H1 (cell line): ENCODE measurements around the gene MSANTD2. TPM values are rescaled to one million over a fixed set of nuclear protein-coding genes. Genes with fewer than 3 reads are reported as not detected.

Source experiments
- ASH2L ChIP-seq: fragments of 200-600, 300-600 bp; sonication (generic); IDR thresholded peaks from one replicate; pipeline ENCODE4 v1.7.1; 2017; ENCODE audit warnings: low read length
- ATF2 ChIP-seq: IDR thresholded peaks from 2 replicates; pipeline ENCODE4 v1.6.1; 2012; ENCODE audit warnings: low read length, inconsistent platforms
- CHD7 ChIP-seq: fragments of 300-600 bp; sonication (generic); IDR thresholded peaks from 2 replicates; pipeline ENCODE4 v1.7.1; 2012; ENCODE audit warnings: low read length, moderate library complexity, mild to moderate bottlenecking, inconsistent platforms; ENCODE audit not compliant: insufficient replicate concordance
- HDAC6 ChIP-seq: IDR thresholded peaks from one replicate; pipeline ENCODE4 v1.7.1; 2012; ENCODE audit warnings: low read depth, mild to moderate bottlenecking, inconsistent platforms, low read length, moderate library complexity
- JUN ChIP-seq: IDR thresholded peaks from 2 replicates; pipeline ENCODE4 v1.6.1; 2011; ENCODE audit warnings: low read depth, mild to moderate bottlenecking, improper control_type of control experiment, low read length
- POU5F1 ChIP-seq: IDR thresholded peaks from 2 replicates; pipeline ENCODE4 v1.6.1; 2011; ENCODE audit warnings: low read depth, mild to moderate bottlenecking, low read length, moderate library complexity
- SIX5 ChIP-seq: IDR thresholded peaks from 2 replicates; pipeline ENCODE4 v1.6.1; 2011; ENCODE audit warnings: mild to moderate bottlenecking, low read depth, low read length
- TAF1 ChIP-seq: IDR thresholded peaks from 2 replicates; pipeline ENCODE4 v1.6.1; 2011; ENCODE audit warnings: mild to moderate bottlenecking, low read depth, low read length
- polyA plus RNA-seq, 7 experiments: library from polyadenylated mRNA; depleted of rRNA in 3 of 7; stranded (reverse) in 5 of 7; unstranded in 2 of 7; fragments of >200 nt in 5 of 7; fragments of 200-250 nt in 2 of 7; gene quantifications; 1 replicate in 5 of 7; 2 replicates in 1 of 7; 4 replicates in 1 of 7; pipeline versions ENCODE4 v1.2.1 to v1.2.3, GENCODE V29; 2011 to 2013; ENCODE audit warnings: missing spikeins in 2 of 7, mixed read lengths in 2 of 7
- total RNA-seq: library from RNA; stranded (reverse); fragmentation: NEBNext Ultra II Directional; extraction: Animal tissue kit (Norgen Biotek cat#: 25700); gene quantifications from 2 replicates; pipeline ENCODE4 v1.2.1, GENCODE V29; 2021

The MSANTD2 gene
- total and polyA plus RNA-seq, 2 of the 8 experiments (the other 6 are each of a cell fraction or from before 2014, with no cell fraction given) = 8.2 to 15.9 TPM

GRCh38 chr11:124739479-124740276 lies 60.5 kb downstream of the MSANTD2 start, which contains the start of gene NRGN (continued):
- TF ChIP-seq CHD7 (no peak), SIX5 (no peak), HDAC6 (no peak), JUN (no peak), POU5F1 (no peak), ASH2L (peak; percentile 39), TAF1 (0 out of 2 replicates have a peak, but pooled peaks have one; percentile 21), ATF2 (no peak)
